Upper lobe of left lung (tissue), 6 donors: ENCODE measurements around the gene ZNF138. TPM values are rescaled to one million over a fixed set of nuclear protein-coding genes. Genes with fewer than 3 reads are reported as not detected.
"Not testable (repeated sequence)": the region's sequence is repeated elsewhere in the genome, so short reads cannot be mapped to it uniquely, and the experiment has no call there.

Experiments used
- ATAC-seq, 2 donors: fragments of 200-7000 bp; cut with Tn5 transposase; one replicate each; pipeline ENCODE4 v1.9.1; 2022; ENCODE audit warnings: mild to moderate bottlenecking in 2 of 2, moderate library complexity in 2 of 2; ENCODE audit not compliant: low FRiP score in 2 of 2
- DNase-seq, 2 donors: peaks; one replicate each; pipeline ENCODE4 v3.0.0-alpha.2; 2019 to 2020
- H3K27ac ChIP-seq, 4 donors: fragments of 200-600 bp; sonication (generic); one replicate each; pipeline ENCODE4 v1.5.1; 2016 to 2019
- H3K27me3 ChIP-seq, 4 donors: fragments of 200-600 bp; sonication (generic); one replicate each; pipeline ENCODE4 v1.5.1; 2017 to 2019
- H3K36me3 ChIP-seq, 4 donors: fragments of 200-600 bp; sonication (generic); one replicate each; pipeline ENCODE4 v1.5.1; 2016 to 2019
- H3K4me1 ChIP-seq, 4 donors: fragments of 200-600 bp; sonication (generic); one replicate each; pipeline ENCODE4 v1.5.1; 2018 to 2019
- H3K4me3 ChIP-seq, 4 donors: fragments of 200-600 bp; sonication (generic); one replicate each; pipeline ENCODE4 v1.5.1; 2017 to 2019; ENCODE audit warnings: mild to moderate bottlenecking in 2 of 4, moderate library complexity in 1 of 4
- H3K9me3 ChIP-seq, 4 donors: fragments of 200-600 bp; sonication (generic); one replicate each; pipeline ENCODE4 v1.5.1; 2018 to 2019
- CTCF ChIP-seq, 6 experiments: fragments of 450-650 bp in 4 of 6; fragments of 200-600 bp in 2 of 6; sonication (generic) in 2 of 6; IDR thresholded peaks; one replicate each; pipeline ENCODE4 v1.5.1; 2016 to 2019; ENCODE audit warnings: antibody characterized with exemption in 6 of 6
- EP300 ChIP-seq, 4 donors: sonication (generic); formaldehyde crosslinking; IDR thresholded peaks; one replicate each; pipeline ENCODE4 v1.5.1; 2017; ENCODE audit warnings: antibody characterized with exemption in 4 of 4, control low read depth in 2 of 4
- POLR2A ChIP-seq, 4 donors: fragments of 450-650 bp; IDR thresholded peaks; one replicate each; pipeline ENCODE4 v1.5.1; 2016 to 2017; ENCODE audit warnings: antibody characterized with exemption in 4 of 4, mild to moderate bottlenecking in 2 of 4
- POLR2AphosphoS5 ChIP-seq, 2 donors: sonication (generic); formaldehyde crosslinking; IDR thresholded peaks; one replicate each; pipeline ENCODE4 v1.5.1; 2017; ENCODE audit warnings: antibody characterized with exemption in 2 of 2
- WGBS, 2 donors: methylation state at CpG; one replicate each; pipeline ENCODE4 v1.1.5; 2017 to 2018; 5-methylcytosine and 5-hydroxymethylcytosine counted together
- total RNA-seq, 6 donors: library from RNA; depleted of rRNA in 4 of 6; stranded (reverse); fragments of >200 nt in 4 of 6; gene quantifications; one replicate each; pipeline versions ENCODE4 v1.1.0 to v1.2.1, GENCODE V29; 2016 to 2021
- donor health status: DM: no; HTN: no; CAD: no; lungs with moderate emphysema.
- donor health status: DM: no; HTN: yes; CAD: no; lungs with severe emphysema.

The ZNF138 gene
- total RNA-seq, 6 donors from 2014 or later, result 3.4 to 23.7 (median 5.0) TPM

- H3K36me3 ChIP-seq, result peaks cover 0 to 12% (median 3%) of the 10 kb centered on the region in 4 donors
- no peak for ATAC-seq
- no peak for TF ChIP-seq POLR2A (IDR thresholded peaks at IDR 0.05)
- no peak for TF ChIP-seq CTCF (IDR thresholded peaks at IDR 0.05)
- no peak for TF ChIP-seq POLR2AphosphoS5 (IDR thresholded peaks at IDR 0.05)
- TF ChIP-seq EP300 (IDR thresholded peaks at IDR 0.05), result no peak
- no peak overlapping the region for H3K27ac ChIP-seq
- H3K4me3 ChIP-seq, result no peak overlapping the region
- no peaks in the 10 kb centered on the region for H3K27me3 ChIP-seq
- no peaks in the 10 kb centered on the region for H3K9me3 ChIP-seq
- 96 to 98% methylated on average over 4 of the region's 4 CpGs for WGBS, 2 donors
- DNase-seq, result no peak
- H3K4me1 ChIP-seq, result no peaks in the 10 kb centered on the region
Observed at GRCh38 chr7:64807731-64808365, 13.6 kb downstream of the ZNF138 start.

GRCh38 chr7:64811767-64812166 is 17.5 kb downstream of the ZNF138 start:
- Histone ChIP-seq H3K9me3 (no peaks in the 10 kb centered on the region), H3K27ac (no peak overlapping the region), H3K27me3 (no peaks in the 10 kb centered on the region), H3K36me3 (peaks cover 0 to 12% (median 2%) of the 10 kb centered on the region in 4 donors), H3K4me3 (no peak overlapping the region), H3K4me1 (no peaks in the 10 kb centered on the region)
- DNase-seq (no peak), ATAC-seq (no peak)
- TF ChIP-seq EP300 (IDR thresholded peaks at IDR 0.05) (no peak), POLR2A (IDR thresholded peaks at IDR 0.05) (no peak), CTCF (IDR thresholded peaks at IDR 0.05) (no peak), POLR2AphosphoS5 (IDR thresholded peaks at IDR 0.05) (no peak)

GRCh38 chr7:64830926-64831325 is 36.7 kb downstream of the ZNF138 start:
- Histone ChIP-seq H3K4me3 (no peak overlapping the region), H3K9me3 (peaks cover 0 to 2% (median 0%) of the 10 kb centered on the region in 4 donors), H3K27ac (no peak overlapping the region), H3K27me3 (no peaks in the 10 kb centered on the region), H3K36me3 (peaks cover 0 to 8% (median 5%) of the 10 kb centered on the region in 4 donors), H3K4me1 (no peaks in the 10 kb centered on the region)
- 91 to 94% methylated on average over 1 of the region's 1 CpG for WGBS, 2 donors
- TF ChIP-seq POLR2A (IDR thresholded peaks at IDR 0.05), result no peak
- no peak for TF ChIP-seq EP300 (IDR thresholded peaks at IDR 0.05)
- no peak for TF ChIP-seq CTCF (IDR thresholded peaks at IDR 0.05)
- TF ChIP-seq POLR2AphosphoS5 (IDR thresholded peaks at IDR 0.05), result no peak
- no peak for DNase-seq
- no peak for ATAC-seq

GRCh38 chr7:64832136-64832535 is 37.9 kb downstream of the ZNF138 start:
- Histone ChIP-seq H3K9me3 (peaks cover 0 to 2% (median 0%) of the 10 kb centered on the region in 4 donors), H3K4me1 (no peaks in the 10 kb centered on the region), H3K36me3 (peaks cover 0 to 8% (median 5%) of the 10 kb centered on the region in 4 donors), H3K27ac (no peak overlapping the region), H3K27me3 (no peaks in the 10 kb centered on the region), H3K4me3 (no peak overlapping the region)
- DNase-seq, result no peak
- WGBS, 2 donors, result 84 to 90% methylated on average over 4 of the region's 4 CpGs
- no peak for ATAC-seq
- TF ChIP-seq EP300 (IDR thresholded peaks at IDR 0.05) (no peak), POLR2A (IDR thresholded peaks at IDR 0.05) (no peak), CTCF (IDR thresholded peaks at IDR 0.05) (no peak), POLR2AphosphoS5 (IDR thresholded peaks at IDR 0.05) (no peak)

- TF ChIP-seq POLR2AphosphoS5 (IDR thresholded peaks at IDR 0.05) (no peak), EP300 (IDR thresholded peaks at IDR 0.05) (no peak), POLR2A (IDR thresholded peaks at IDR 0.05) (no peak), CTCF (IDR thresholded peaks at IDR 0.05) (no peak)
- H3K4me3 ChIP-seq, result no peak overlapping the region
- H3K27me3 ChIP-seq, result no peaks in the 10 kb centered on the region
- 86 to 90% methylated on average over 16 of the region's 16 CpGs for WGBS, 2 donors
- peaks cover 0 to 8% (median 5%) of the 10 kb centered on the region in 4 donors for H3K36me3 ChIP-seq
- H3K9me3 ChIP-seq, result no peaks in the 10 kb centered on the region
- ATAC-seq (no peak), DNase-seq (no peak)
- no peaks in the 10 kb centered on the region for H3K4me1 ChIP-seq
- H3K27ac ChIP-seq, result no peak overlapping the region
Observed at GRCh38 chr7:64834989-64835388, 40.8 kb downstream of the ZNF138 start.

GRCh38 chr7:64835856-64836255 is 41.6 kb downstream of the ZNF138 start:
- H3K27ac ChIP-seq, H3K36me3 ChIP-seq, H3K4me3 ChIP-seq, H3K4me1 ChIP-seq, DNase-seq, ATAC-seq, H3K27me3 ChIP-seq, H3K9me3 ChIP-seq: not testable (repeated sequence)
- 93 to 95% methylated on average over 8 of the region's 8 CpGs for WGBS, 2 donors

GRCh38 chr7:64838051-64838450 is 43.8 kb downstream of the ZNF138 start:
- 87 to 91% methylated on average over 1 to 6 of the region's 17 CpGs for WGBS, 2 donors
- not testable (repeated sequence) for H3K27ac ChIP-seq, H3K4me3 ChIP-seq, H3K9me3 ChIP-seq, H3K27me3 ChIP-seq, H3K4me1 ChIP-seq, ATAC-seq, H3K36me3 ChIP-seq
- DNase-seq, result peak in 1 of 2 donors; percentile 55
